K562 (cell line): ENCODE measurements around the gene MCMBP. TPM values are rescaled to one million over a fixed set of nuclear protein-coding genes. Genes with fewer than 3 reads are reported as not detected.

Experiments used
- ATAC-seq: fragments of 200-7000 bp; cut with Tn5 transposase; 3 replicates; pipeline ENCODE4 v1.9.1; 2020; ENCODE audit warnings: moderate library complexity
- BruUV-seq: library from RNA; stranded (reverse); fragments of 400-500 nt; replicated peaks from 2 replicates; lab custom pipeline; 2021; lab: Mats Ljungman, UMichigan
- CTCF ChIA-PET: fragments of 300-600 bp; formaldehyde crosslinking; extraction: SDS; loops from one replicate; lab custom pipeline; 2021; ENCODE audit warnings: low intra/inter-chr PET ratio; lab: Yijun Ruan, JAX
- POLR2A ChIA-PET: fragments of 300-600, 350-650 bp; sonication (Branson Sonifier 250); formaldehyde crosslinking; extraction: SDS; loops from one replicate; lab custom pipeline; 2021; ENCODE audit warnings: antibody characterized with exemption, inconsistent platforms; lab: Yijun Ruan, JAX
- DNase-seq, 4 experiments: peaks; one replicate each; pipeline versions ENCODE4 v3.0.0 to v3.0.0-alpha.2; 2011 to 2018; ENCODE audit warnings: low spot score in 3 of 4, mixed read lengths in 3 of 4; ENCODE audit errors: extremely low read depth in 1 of 4
- FAIRE-seq: peaks from 2 replicates; lab custom pipeline; 2011; peaks lifted over from hg19 to GRCh38; lab: Jason Lieb, UNC
- H2AFZ ChIP-seq: 2 replicates; pipeline ENCODE4 v1.6.0; 2011; ENCODE audit warnings: low read depth, low read length, control low read depth, inconsistent platforms
- H3K27ac ChIP-seq: fragments of 200-600 bp; 3 replicates; pipeline ENCODE4 v1.8.0; 2011; ENCODE audit warnings: low read depth, mild to moderate bottlenecking, control low read depth, inconsistent platforms, low read length, moderate library complexity, mixed read lengths; ENCODE audit errors: extremely low read depth
- H3K27me3 ChIP-seq, 2 experiments: fragments of 300-600 bp in 1 of 2; 2 replicates in 1 of 2; 3 replicates in 1 of 2; pipeline versions ENCODE4 v1.6.0 to v1.8.0; 2011; ENCODE audit warnings: inconsistent platforms in 2 of 2, low read length in 2 of 2, mild to moderate bottlenecking in 1 of 2, mixed read lengths in 1 of 2, moderate library complexity in 1 of 2; ENCODE audit not compliant: control insufficient read depth in 2 of 2, insufficient read depth in 2 of 2
- H3K36me3 ChIP-seq: fragments of 300-600 bp; 3 replicates; pipeline ENCODE4 v1.8.0; 2011; ENCODE audit warnings: mild to moderate bottlenecking, low read length, inconsistent platforms; ENCODE audit not compliant: control insufficient read depth, insufficient read depth
- H3K4me1 ChIP-seq, 2 experiments: fragments of 200-600 bp in 1 of 2; replicated peaks in 1 of 2; 2 replicates in 1 of 2; 3 replicates in 1 of 2; pipeline versions ENCODE4 v1.5.1 to v1.8.0; 2011; ENCODE audit warnings: inconsistent platforms in 2 of 2, low read length in 2 of 2, mild to moderate bottlenecking in 1 of 2, mixed read lengths in 1 of 2, moderate library complexity in 1 of 2; ENCODE audit not compliant: control insufficient read depth in 2 of 2, insufficient read depth in 2 of 2
- H3K4me2 ChIP-seq: 2 replicates; pipeline ENCODE4 v1.6.1; 2011; ENCODE audit warnings: low read length, control low read depth, inconsistent platforms, mixed read lengths; ENCODE audit not compliant: insufficient read depth
- H3K4me3 ChIP-seq: fragments of 200-600 bp; sonication (generic), shearing (Covaris generic); 2 replicates; pipeline ENCODE4 v1.5.1; 2016; ENCODE audit warnings: control low read depth, inconsistent platforms
- H3K79me2 ChIP-seq: fragments of 200-600 bp; 3 replicates; pipeline ENCODE4 v1.8.0; 2011; ENCODE audit warnings: low read length, inconsistent platforms; ENCODE audit not compliant: control insufficient read depth, insufficient read depth
- H3K9ac ChIP-seq, 2 experiments: 2 replicates each; pipeline versions ENCODE4 v1.6.0 to v1.6.1; 2011; ENCODE audit warnings: low read depth in 2 of 2, low read length in 2 of 2, control low read depth in 1 of 2, inconsistent platforms in 1 of 2, mild to moderate bottlenecking in 1 of 2, mixed read lengths in 1 of 2; ENCODE audit not compliant: insufficient read depth in 1 of 2
- H3K9me1 ChIP-seq: one replicate; pipeline ENCODE4 v1.6.0; 2011; ENCODE audit warnings: inconsistent platforms, mild to moderate bottlenecking, low read length, moderate library complexity; ENCODE audit not compliant: control insufficient read depth, insufficient read depth
- H3K9me3 ChIP-seq: replicated peaks from 2 replicates; pipeline ENCODE4 v1.5.1; 2011; ENCODE audit warnings: low read depth, low read length, inconsistent platforms; ENCODE audit not compliant: control insufficient read depth, insufficient read depth
- H4K20me1 ChIP-seq: replicated peaks from 2 replicates; pipeline ENCODE4 v1.6.1; 2011; ENCODE audit warnings: low read length, inconsistent platforms, mixed read lengths; ENCODE audit not compliant: control insufficient read depth, insufficient read depth
- ASH1L ChIP-seq: fragments of 450-650 bp; IDR thresholded peaks from 2 replicates; pipeline ENCODE4 v1.6.1; 2018; ENCODE audit warnings: borderline replicate concordance, mild to moderate bottlenecking, low read depth; ENCODE audit not compliant: partially characterized antibody
- BHLHE40 ChIP-seq: IDR thresholded peaks from 2 replicates; pipeline ENCODE4 v1.6.1; 2011; ENCODE audit warnings: low read length, improper control_type of control experiment
- CEBPB ChIP-seq: fragments of 450-650 bp; IDR thresholded peaks from 2 replicates; pipeline ENCODE4 v1.6.1; 2016; ENCODE audit warnings: missing genetic modification characterization, missing compliant biosample characterization
- CEBPG ChIP-seq, 3 experiments: fragments of 200-800 bp in 1 of 3; sonication (Bioruptor generic) in 1 of 3; sonication (generic) in 1 of 3; formaldehyde crosslinking in 1 of 3; IDR thresholded peaks in 2 of 3; conservative IDR thresholded peaks in 1 of 3; 2 replicates each; pipeline versions ENCODE4 v1.6.1 to v1.8.0; 2016 to 2022; ENCODE audit warnings: missing compliant biosample characterization in 2 of 3, missing genetic modification characterization in 2 of 3, mild to moderate bottlenecking in 1 of 3, missing genetic modification reagents in 1 of 3
- CTBP1 ChIP-seq: fragments of 450-650 bp; IDR thresholded peaks from 2 replicates; pipeline ENCODE4 v1.6.1; 2016; ENCODE audit warnings: borderline replicate concordance
- ESRRA ChIP-seq: fragments of 450-650 bp; IDR thresholded peaks from 2 replicates; pipeline ENCODE4 v1.6.1; 2014; ENCODE audit warnings: low read depth, mild to moderate bottlenecking, moderate library complexity, borderline replicate concordance
- FOXA3 ChIP-seq, 2 experiments: fragments of 450-650 bp in 1 of 2; sonication (generic) in 1 of 2; formaldehyde crosslinking; IDR thresholded peaks in 1 of 2; conservative IDR thresholded peaks in 1 of 2; 2 replicates each; pipeline versions ENCODE4 v1.4.0 to v1.8.0; 2020 to 2022; ENCODE audit warnings: mild to moderate bottlenecking in 2 of 2, missing genetic modification reagents in 1 of 2
- FOXJ2 ChIP-seq: fragments of 200-800 bp; sonication (Bioruptor generic); IDR thresholded peaks from 2 replicates; pipeline ENCODE4 v1.6.1; 2016; ENCODE audit warnings: missing genetic modification characterization, missing compliant biosample characterization
- MAFK ChIP-seq: IDR thresholded peaks from 2 replicates; pipeline ENCODE4 v1.6.1; 2011; ENCODE audit warnings: low read length, improper control_type of control experiment
- MYC ChIP-seq, 2 experiments: fragments of 250-450 bp in 1 of 2; sonication (Bioruptor Pico) in 1 of 2; IDR thresholded peaks; 2 replicates each; pipeline versions ENCODE4 v1.5.1 to v1.6.1; 2012 to 2021; ENCODE audit warnings: low read depth in 2 of 2, borderline replicate concordance in 1 of 2, improper control_type of control experiment in 1 of 2, low read length in 1 of 2, mild to moderate bottlenecking in 1 of 2, moderate library complexity in 1 of 2
- NCOA6 ChIP-seq: fragments of 450-650 bp; IDR thresholded peaks from 2 replicates; pipeline ENCODE4 v1.6.1; 2017; ENCODE audit warnings: mild to moderate bottlenecking
- POLR2G ChIP-seq: fragments of 200-400 bp; formaldehyde crosslinking; IDR thresholded peaks from 2 replicates; pipeline ENCODE4 v1.6.1; 2017; ENCODE audit warnings: low read depth, mild to moderate bottlenecking, antibody characterized with exemption, low read length, moderate library complexity
- RNF2 ChIP-seq: sonication (generic); IDR thresholded peaks from 2 replicates; pipeline ENCODE4 v1.6.1; 2016
- SMARCA4 ChIP-seq: fragments of 450-650 bp; IDR thresholded peaks from 2 replicates; pipeline ENCODE4 v1.6.1; 2016
- SMARCE1 ChIP-seq: fragments of 450-650 bp; IDR thresholded peaks from 2 replicates; pipeline ENCODE4 v1.7.1; 2016; ENCODE audit warnings: mild to moderate bottlenecking
- SOX6 ChIP-seq: fragments of 450-650 bp; IDR thresholded peaks from 2 replicates; pipeline ENCODE4 v1.6.1; 2014; ENCODE audit warnings: mild to moderate bottlenecking
- SPI1 ChIP-seq: IDR thresholded peaks from 2 replicates; pipeline ENCODE4 v1.6.1; 2011; ENCODE audit warnings: low read depth, low read length, control low read depth, borderline replicate concordance
- WGBS: fragments of 100-300 bp; shearing (Covaris generic); methylation state at CpG from one replicate; pipeline ENCODE4 v1.1.6; 2016; ENCODE audit warnings: low coverage, mixed read lengths; ENCODE audit not compliant: insufficient coverage; ENCODE audit errors: missing lambda C conversion rate; 5-methylcytosine and 5-hydroxymethylcytosine counted together
- in situ Hi-C: fragments of 300-500 bp; cut with MboI; formaldehyde crosslinking; loops from 4 replicates; pipeline ENCODE4 v1.15.0; 2018; ENCODE audit warnings: inconsistent platforms, mixed read lengths
- intact Hi-C: fragments of 100-400 bp; cut with micrococcal nuclease; formaldehyde crosslinking; loops from 2 replicates; pipeline ENCODE4 v1.14.2; 2022
- polyA plus RNA-seq, 8 experiments: library from polyadenylated mRNA; depleted of rRNA in 4 of 8; stranded (reverse) in 5 of 8; unstranded in 3 of 8; fragments of >200 nt; fragmentation: Nextera tagmentation in 2 of 8; fragmentation: Illumina TruSeq in 1 of 8; extraction: Ambion mirVana in 2 of 8; extraction: Trizol in 1 of 8; gene quantifications; 2 replicates each; pipeline versions ENCODE4 v1.2.1 to v1.2.3, GENCODE V29; 2011 to 2014; ENCODE audit warnings: inconsistent platforms in 1 of 8, missing spikeins in 1 of 8
- total RNA-seq, 7 experiments: library from RNA; depleted of rRNA in 6 of 7; stranded (reverse); fragments of >200 nt in 6 of 7; fragmentation: Illumina TruSeq in 2 of 7; extraction: Trizol in 2 of 7; gene quantifications; 2 replicates each; pipeline versions ENCODE4 v1.2.1 to v1.2.3, GENCODE V29; 2011 to 2021; ENCODE audit warnings: low replicate concordance in 1 of 7
- TF ChIP-seq, protein P1 (sequence below), 2 experiments: fragments of 150-350 bp in 1 of 2; IDR thresholded peaks; 2 replicates each; pipeline ENCODE4 v1.6.1; 2012 to 2016; ENCODE audit warnings: low read depth in 2 of 2, low read length in 2 of 2, mild to moderate bottlenecking in 1 of 2, moderate library complexity in 1 of 2

Gene MCMBP
- total and polyA plus RNA-seq, 9 of the 15 experiments (the other 6 are each of a cell fraction or from before 2014, with no cell fraction given): 11.2 to 74.3 (median 50.5) TPM

DNA sequence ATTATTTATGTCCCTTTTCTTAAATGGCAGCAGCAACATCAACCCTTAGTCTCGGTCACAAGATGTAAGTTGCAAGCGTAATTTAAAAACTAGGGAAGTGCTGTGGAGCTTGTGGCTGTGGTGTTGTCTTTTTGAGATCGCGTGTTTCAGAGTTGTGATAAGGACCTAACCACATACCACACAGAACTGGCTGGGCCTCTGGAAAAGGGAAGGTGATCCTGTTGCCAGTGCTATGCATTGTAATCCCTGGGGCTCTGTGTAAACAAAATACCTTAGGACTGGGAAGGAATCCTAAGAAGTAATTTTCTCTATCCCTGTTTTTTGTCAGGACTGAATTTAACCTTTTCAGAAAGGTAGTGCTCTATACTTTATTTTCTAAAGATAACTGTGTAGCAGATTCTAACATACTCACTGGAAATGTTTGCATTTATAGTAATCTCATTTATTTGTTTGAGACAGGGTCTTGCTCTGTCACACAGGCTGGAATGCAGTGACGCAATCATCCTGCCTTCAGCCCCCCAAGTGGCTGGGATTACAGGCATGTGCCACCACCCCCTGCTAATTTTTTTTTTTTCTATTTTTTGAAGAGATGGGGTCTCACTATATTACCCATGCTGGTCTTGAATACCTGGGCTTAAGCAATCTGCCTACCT lies 86.4 kb downstream of the MCMBP start:
- no peak overlapping the region for H3K4me3 ChIP-seq
- no peaks in the 10 kb centered on the region for H3K36me3 ChIP-seq
- H3K4me1 ChIP-seq: peaks cover 2 to 16% of the 10 kb centered on the region in 2 experiments; a peak in 4 of 5 replicates
- FAIRE-seq (peak; percentile 32), ATAC-seq (peak; percentile 78), DNase-seq (peak in 2 of 4 experiments; percentile 8 to 47)
- H2AFZ ChIP-seq: no peak overlapping the region
- H3K9me3 ChIP-seq: no peaks in the 10 kb centered on the region
- BruUV-seq: no TSS peak
- intact Hi-C loops (no loop called here), in situ Hi-C loops (no loop called here)
- no peaks in the 10 kb centered on the region for H3K9me1 ChIP-seq
- CTCF ChIA-PET: no interaction called here
- WGBS: 0% methylated on average over 4 of the region's 5 CpGs
- no peaks in the 10 kb centered on the region for H3K79me2 ChIP-seq
- no peak overlapping the region for H3K27ac ChIP-seq
- no peak overlapping the region; the same call in 1 of the 2 replicates for H3K4me2 ChIP-seq
- POLR2A ChIA-PET: interaction anchor here (0.6 kb wide), 1 partner anchor 14 kb away, joined by 3 read pairs; no protein-coding TSS in a partner anchor
- no peaks in the 10 kb centered on the region for H3K27me3 ChIP-seq
- H3K9ac ChIP-seq: no peak overlapping the region
- H4K20me1 ChIP-seq: no peaks in the 10 kb centered on the region
- TF ChIP-seq SPI1 (peak; percentile 86; the same call in 1 of the 2 replicates), CTBP1 (peak; percentile 30; the same call in 1 of the 2 replicates), BHLHE40 (peak; percentile 75), ASH1L (no peak), CEBPB (tag) (peak; percentile 56; the same call in 1 of the 2 replicates), POLR2G (no peak), MAFK (no peak), ESRRA (peak; percentile 87; the same call in 1 of the 2 replicates), RNF2 (peak; percentile 58; the same call in 1 of the 2 replicates), NCOA6 (no peak), MYC (IDR thresholded peaks at IDR 0.05; ENCODE audit: low read depth, low read length) (0 out of 2 replicates have a peak, but pooled peaks have one; percentile 19), MYC (CRISPR knock-in tag; IDR thresholded peaks at IDR 0.05; ENCODE audit: borderline replicate concordance, low read depth) (no peak), SMARCE1 (peak; percentile 64; the same call in 1 of the 2 replicates), SMARCA4 (peak; percentile 27; the same call in 1 of the 2 replicates), CEBPG (CRISPR knock-in tag; IDR thresholded peaks at IDR 0.05) (0 out of 2 replicates have a peak, but pooled peaks have one; percentile 26), CEBPG (tag; conservative IDR thresholded peaks at IDR 0.05 in 1 of 2, IDR thresholded peaks at IDR 0.05 in 1 of 2) (peak; percentile 34 to 71; a peak in 2 of 4 replicates), FOXJ2 (tag) (0 out of 2 replicates have a peak, but pooled peaks have one; percentile 26), FOXA3 (CRISPR knock-in tag; conservative IDR thresholded peaks at IDR 0.05 in 1 of 2, IDR thresholded peaks at IDR 0.05 in 1 of 2) (peak in 1 of 2 experiments; percentile 62; a peak in 2 of 4 replicates), SOX6 (peak; percentile 92)
- TF ChIP-seq, protein P1, sequence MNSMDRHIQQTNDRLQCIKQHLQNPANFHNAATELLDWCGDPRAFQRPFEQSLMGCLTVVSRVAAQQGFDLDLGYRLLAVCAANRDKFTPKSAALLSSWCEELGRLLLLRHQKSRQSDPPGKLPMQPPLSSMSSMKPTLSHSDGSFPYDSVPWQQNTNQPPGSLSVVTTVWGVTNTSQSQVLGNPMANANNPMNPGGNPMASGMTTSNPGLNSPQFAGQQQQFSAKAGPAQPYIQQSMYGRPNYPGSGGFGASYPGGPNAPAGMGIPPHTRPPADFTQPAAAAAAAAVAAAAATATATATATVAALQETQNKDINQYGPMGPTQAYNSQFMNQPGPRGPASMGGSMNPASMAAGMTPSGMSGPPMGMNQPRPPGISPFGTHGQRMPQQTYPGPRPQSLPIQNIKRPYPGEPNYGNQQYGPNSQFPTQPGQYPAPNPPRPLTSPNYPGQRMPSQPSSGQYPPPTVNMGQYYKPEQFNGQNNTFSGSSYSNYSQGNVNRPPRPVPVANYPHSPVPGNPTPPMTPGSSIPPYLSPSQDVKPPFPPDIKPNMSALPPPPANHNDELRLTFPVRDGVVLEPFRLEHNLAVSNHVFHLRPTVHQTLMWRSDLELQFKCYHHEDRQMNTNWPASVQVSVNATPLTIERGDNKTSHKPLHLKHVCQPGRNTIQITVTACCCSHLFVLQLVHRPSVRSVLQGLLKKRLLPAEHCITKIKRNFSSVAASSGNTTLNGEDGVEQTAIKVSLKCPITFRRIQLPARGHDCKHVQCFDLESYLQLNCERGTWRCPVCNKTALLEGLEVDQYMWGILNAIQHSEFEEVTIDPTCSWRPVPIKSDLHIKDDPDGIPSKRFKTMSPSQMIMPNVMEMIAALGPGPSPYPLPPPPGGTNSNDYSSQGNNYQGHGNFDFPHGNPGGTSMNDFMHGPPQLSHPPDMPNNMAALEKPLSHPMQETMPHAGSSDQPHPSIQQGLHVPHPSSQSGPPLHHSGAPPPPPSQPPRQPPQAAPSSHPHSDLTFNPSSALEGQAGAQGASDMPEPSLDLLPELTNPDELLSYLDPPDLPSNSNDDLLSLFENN (IDR thresholded peaks at IDR 0.05; ENCODE audit: low read depth in 2 of 2, low read length in 2 of 2): no peak
